NCI-H1048 (cell line): ENCODE measurements around the gene TYW1.
"Not testable (repeated sequence)": the region's sequence is repeated elsewhere in the genome, so short reads cannot be mapped to it uniquely, and the experiment has no call there.

Experiments
- DNase-seq: peaks from one replicate; lab custom pipeline; 2025; lab: John Stamatoyannopoulos, UW

Gene TYW1

GRCh38 chr7:67130766-67131165, 134.1 kb downstream of the TYW1 start:
- not testable (repeated sequence) for DNase-seq

GRCh38 chr7:67134912-67135311, 138.3 kb downstream of the TYW1 start:
- not testable (repeated sequence) for DNase-seq

- not testable (repeated sequence) for DNase-seq
These were observed 139.2 kb downstream of the TYW1 start for GRCh38 chr7:67135617-67136486.

- DNase-seq = not testable (repeated sequence)
These were observed 140.9 kb downstream of the TYW1 start for GRCh38 chr7:67137489-67137888.

- not testable (repeated sequence) for DNase-seq
These were observed 143.2 kb downstream of the TYW1 start for GRCh38 chr7:67139876-67140275.

GRCh38 chr7:67141001-67141400, 144.4 kb downstream of the TYW1 start:
- DNase-seq = not testable (repeated sequence)

- not testable (repeated sequence) for DNase-seq
These were observed 146.6 kb downstream of the TYW1 start for GRCh38 chr7:67143091-67143786.

- not testable (repeated sequence) for DNase-seq
These were observed 149.1 kb downstream of the TYW1 start for GRCh38 chr7:67145581-67146193.

- DNase-seq = not testable (repeated sequence)
These were observed 152.5 kb downstream of the TYW1 start for GRCh38 chr7:67149131-67149530.

GRCh38 chr7:67154374-67154773, 157.7 kb downstream of the TYW1 start:
- DNase-seq = not testable (repeated sequence)

- DNase-seq = not testable (repeated sequence)
These were observed 159.4 kb downstream of the TYW1 start for GRCh38 chr7:67156064-67156463.

GRCh38 chr7:67163285-67163684, 166.7 kb downstream of the TYW1 start:
- DNase-seq = not testable (repeated sequence)

GRCh38 chr7:67171151-67171550, 174.5 kb downstream of the TYW1 start:
- DNase-seq = not testable (repeated sequence)

- not testable (repeated sequence) for DNase-seq
These were observed 180.1 kb downstream of the TYW1 start for GRCh38 chr7:67176730-67177129.

GRCh38 chr7:67178915-67179688, 182.5 kb downstream of the TYW1 start:
- not testable (repeated sequence) for DNase-seq

- not testable (repeated sequence) for DNase-seq
These were observed 186.5 kb downstream of the TYW1 start for GRCh38 chr7:67182956-67183750.

GRCh38 chr7:67184912-67185659, 188.5 kb downstream of the TYW1 start:
- not testable (repeated sequence) for DNase-seq

- DNase-seq = not testable (repeated sequence)
These were observed 189.1 kb downstream of the TYW1 start for GRCh38 chr7:67185660-67186129.

- DNase-seq = not testable (repeated sequence)
These were observed 192.5 kb downstream of the TYW1 start for GRCh38 chr7:67189160-67189559.
